ENCODE results near the gene MRM2.

- no peak for TF ChIP-seq SIN3A (IDR thresholded peaks at IDR 0.05; ENCODE audit: borderline replicate concordance, insufficient read depth, low read length)
- TF ChIP-seq TAF1 (IDR thresholded peaks at IDR 0.05; ENCODE audit: borderline replicate concordance, insufficient read depth, low read length), result no peak
These were observed 46.4 kb downstream of the MRM2 start for GRCh38 chr7:2195400-2196246.

Measured in PFSK-1 (cell line).